K562 (cell line): ENCODE results near the gene APC2. TPM values are rescaled to one million over a fixed set of nuclear protein-coding genes. Genes with fewer than 3 reads are reported as not detected.

Experiments
- ARID3A ChIP-seq: IDR thresholded peaks from 2 replicates; pipeline ENCODE4 v1.6.1; 2012; ENCODE audit warnings: low read depth, low read length, improper control_type of control experiment, borderline replicate concordance
- ARNT ChIP-seq, 2 experiments: fragments of 450-650 bp; IDR thresholded peaks; 2 replicates each; pipeline ENCODE4 v1.6.1; 2016; ENCODE audit warnings: mild to moderate bottlenecking in 1 of 2
- CBX5 ChIP-seq: IDR thresholded peaks from 2 replicates; pipeline ENCODE4 v1.6.1; 2014; ENCODE audit warnings: low read depth, borderline replicate concordance
- DACH1 ChIP-seq: fragments of 450-650 bp; IDR thresholded peaks from 2 replicates; pipeline ENCODE4 v1.6.1; 2018; ENCODE audit not compliant: partially characterized antibody
- EGR1 ChIP-seq: fragments of 450-650 bp; conservative IDR thresholded peaks from 2 replicates; pipeline ENCODE4 v1.6.1; 2017; ENCODE audit warnings: mild to moderate bottlenecking
- GTF3C2 ChIP-seq: IDR thresholded peaks from 3 replicates; pipeline ENCODE4 v1.6.1; 2011; ENCODE audit warnings: borderline replicate concordance, mild to moderate bottlenecking, moderate library complexity; ENCODE audit not compliant: insufficient read length; ENCODE audit errors: extremely low read depth
- HDAC2 ChIP-seq: fragments of 450-650 bp; IDR thresholded peaks from 2 replicates; pipeline ENCODE4 v1.6.1; 2016; ENCODE audit warnings: mild to moderate bottlenecking
- IRF9 ChIP-seq: fragments of 450-650 bp; IDR thresholded peaks from 2 replicates; pipeline ENCODE4 v1.6.1; 2016; ENCODE audit warnings: missing biosample characterization, missing genetic modification characterization
- PHF20 ChIP-seq: fragments of 450-650 bp; IDR thresholded peaks from 2 replicates; pipeline ENCODE4 v1.6.1; 2018; ENCODE audit not compliant: partially characterized antibody
- SMARCC2 ChIP-seq: fragments of 450-650 bp; IDR thresholded peaks from 2 replicates; pipeline ENCODE4 v1.6.1; 2017; ENCODE audit warnings: antibody characterized with exemption, moderate library complexity, mild to moderate bottlenecking, low read depth
- SRF ChIP-seq, 2 experiments: fragments of 250-450, 450-650 bp in 1 of 2; sonication (Bioruptor Pico) in 1 of 2; sonication (generic) in 1 of 2; formaldehyde crosslinking; IDR thresholded peaks; 2 replicates each; pipeline versions ENCODE4 v1.5.0 to v1.5.1; 2020 to 2022; ENCODE audit warnings: mild to moderate bottlenecking in 1 of 2, missing genetic modification reagents in 1 of 2
- THAP7 ChIP-seq: fragments of 250-450 bp; sonication (Bioruptor Pico); IDR thresholded peaks from 2 replicates; pipeline ENCODE4 v1.5.0; 2021
- ZKSCAN1 ChIP-seq: fragments of 150-350 bp; IDR thresholded peaks from 2 replicates; pipeline ENCODE4 v1.6.1; 2016; ENCODE audit warnings: low read depth, low read length
- polyA plus RNA-seq, 8 experiments: library from polyadenylated mRNA; depleted of rRNA in 4 of 8; stranded (reverse) in 5 of 8; unstranded in 3 of 8; fragments of >200 nt; fragmentation: Nextera tagmentation in 2 of 8; fragmentation: Illumina TruSeq in 1 of 8; extraction: Ambion mirVana in 2 of 8; extraction: Trizol in 1 of 8; gene quantifications; 2 replicates each; pipeline versions ENCODE4 v1.2.1 to v1.2.3, GENCODE V29; 2011 to 2014; ENCODE audit warnings: inconsistent platforms in 1 of 8, missing spikeins in 1 of 8
- total RNA-seq, 7 experiments: library from RNA; depleted of rRNA in 6 of 7; stranded (reverse); fragments of >200 nt in 6 of 7; fragmentation: Illumina TruSeq in 2 of 7; extraction: Trizol in 2 of 7; gene quantifications; 2 replicates each; pipeline versions ENCODE4 v1.2.1 to v1.2.3, GENCODE V29; 2011 to 2021; ENCODE audit warnings: low replicate concordance in 1 of 7

APC2 gene
- total and polyA plus RNA-seq, 9 of the 15 experiments (the other 6 are each of a cell fraction or from before 2014, with no cell fraction given) = 0.01 to 0.40 (median 0.05) TPM; not detected in 3

DNA sequence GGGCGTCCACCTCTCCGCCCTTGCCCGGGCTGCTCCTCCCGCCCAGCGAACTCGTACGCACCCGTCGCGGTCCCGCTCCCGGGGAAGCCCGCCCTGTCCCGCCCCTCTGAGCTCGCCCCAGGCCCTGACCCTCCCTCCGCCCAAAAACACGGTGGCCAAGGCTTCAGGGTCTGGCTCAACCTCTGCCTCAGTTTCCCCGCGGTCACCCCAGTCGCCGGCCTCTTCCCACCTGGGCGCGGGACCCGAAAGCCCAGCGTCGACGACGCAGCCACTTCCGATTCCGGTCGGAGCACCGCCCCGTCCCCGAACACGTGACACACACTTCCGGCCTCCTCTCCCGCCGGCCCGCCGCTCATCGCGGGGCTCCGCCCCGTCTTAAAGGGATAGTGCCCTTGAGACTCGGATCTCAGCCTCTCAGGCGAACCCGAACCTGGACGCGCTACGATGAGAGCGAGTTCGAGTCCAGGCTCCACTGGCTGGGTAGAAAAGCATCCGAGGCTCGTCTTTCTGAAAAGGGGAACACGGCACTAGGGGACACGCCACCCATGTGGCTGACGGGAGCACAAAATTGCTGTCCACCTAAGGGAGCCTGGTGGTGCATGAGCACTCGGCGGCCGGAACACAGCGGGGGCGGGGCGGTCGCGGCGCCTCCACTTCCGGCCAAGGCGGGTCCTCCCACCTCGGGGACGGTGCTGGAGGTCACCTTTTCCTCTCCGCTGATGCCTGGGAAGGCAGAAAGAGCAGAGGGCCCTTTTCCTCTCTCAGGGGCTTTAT is 29.2 kb downstream of the APC2 start, which contains the start of gene C19orf25 (continued):
- TF ChIP-seq SMARCC2 (no peak), GTF3C2 (peak; percentile 88), CBX5 (no peak), ARNT (IDR thresholded peaks at IDR 0.05) (0 out of 4 replicates have a peak, but pooled peaks of 1 of the 2 experiments have one; percentile 28), PHF20 (peak; percentile 79), SRF (CRISPR knock-in tag; IDR thresholded peaks at IDR 0.05) (no peak), IRF9 (no peak), HDAC2 (peak; percentile 75; the same call in 1 of the 2 replicates), ARID3A (no peak), THAP7 (CRISPR knock-in tag) (no peak), DACH1 (no peak), ZKSCAN1 (peak; percentile 76), EGR1 (peak; percentile 96)
